NCI-H2029 treated with DMSO at 0.1 percent for 48 hours (cell line): Measurements from ENCODE around the gene NXN.
"Not testable (repeated sequence)": the region's sequence is repeated elsewhere in the genome, so short reads cannot be mapped to it uniquely, and the experiment has no call there.

Source experiments
- DNase-seq: peaks from one replicate; lab custom pipeline; 2025; lab: John Stamatoyannopoulos, UW

NXN gene

GRCh38 chr17:798246-798645 lies 181.3 kb downstream of the NXN start:
- DNase-seq: no peak

GRCh38 chr17:797236-797840 lies 182.2 kb downstream of the NXN start:
- no peak for DNase-seq

GRCh38 chr17:796609-797008 lies 183.0 kb downstream of the NXN start:
- DNase-seq: no peak

GRCh38 chr17:795721-796120 lies 183.9 kb downstream of the NXN start:
- DNase-seq: no peak

- no peak for DNase-seq
These were observed 184.3 kb downstream of the NXN start for GRCh38 chr17:795276-795675.

- DNase-seq: no peak
These were observed 184.7 kb downstream of the NXN start for GRCh38 chr17:794876-795275.

GRCh38 chr17:792277-792676 lies 187.3 kb downstream of the NXN start:
- no peak for DNase-seq

- DNase-seq: no peak
These were observed 187.7 kb downstream of the NXN start for GRCh38 chr17:791829-792228.

GRCh38 chr17:790874-791247 lies 188.7 kb downstream of the NXN start:
- not testable (repeated sequence) for DNase-seq

- DNase-seq: not testable (repeated sequence)
These were observed 189.4 kb downstream of the NXN start for GRCh38 chr17:789931-790873.

GRCh38 chr17:789160-789840 lies 190.3 kb downstream of the NXN start:
- no peak for DNase-seq

- no peak for DNase-seq
These were observed 191.0 kb downstream of the NXN start for GRCh38 chr17:788551-788950.

- DNase-seq: no peak
These were observed 191.8 kb downstream of the NXN start for GRCh38 chr17:787641-788221.

GRCh38 chr17:785901-786300 lies 193.7 kb downstream of the NXN start:
- not testable (repeated sequence) for DNase-seq

GRCh38 chr17:784143-784542 lies 195.4 kb downstream of the NXN start:
- no peak for DNase-seq

- peak; percentile 6 for DNase-seq
These were observed 197.5 kb downstream of the NXN start, which contains the start of the genes GLOD4 and MRM3 for GRCh38 chr17:781805-782731. GLOD4 (minus strand) TSS chr17:782280; CDS start chr17:782255, 25 bp downstream. MRM3 (plus strand) TSS chr17:782353; CDS start chr17:782379, 26 bp downstream.

- DNase-seq: no peak
These were observed 201.5 kb downstream of the NXN start for GRCh38 chr17:778096-778495.

- DNase-seq: no peak
These were observed 205.3 kb downstream of the NXN start for GRCh38 chr17:774313-774584.

GRCh38 chr17:773467-774312 lies 205.9 kb downstream of the NXN start:
- DNase-seq: no peak

- no peak for DNase-seq
These were observed 206.6 kb downstream of the NXN start for GRCh38 chr17:773016-773415.

GRCh38 chr17:767076-767475 lies 212.5 kb downstream of the NXN start:
- DNase-seq: no peak
